SKM-1 treated with dmso at 0.1 percent for 144 hours (cell line): ENCODE results near the gene PLEKHG7.

Source experiments
- DNase-seq: peaks from one replicate; lab custom pipeline; 2025; ENCODE audit not compliant: unreplicated experiment; lab: John Stamatoyannopoulos, UW

PLEKHG7 gene

DNA sequence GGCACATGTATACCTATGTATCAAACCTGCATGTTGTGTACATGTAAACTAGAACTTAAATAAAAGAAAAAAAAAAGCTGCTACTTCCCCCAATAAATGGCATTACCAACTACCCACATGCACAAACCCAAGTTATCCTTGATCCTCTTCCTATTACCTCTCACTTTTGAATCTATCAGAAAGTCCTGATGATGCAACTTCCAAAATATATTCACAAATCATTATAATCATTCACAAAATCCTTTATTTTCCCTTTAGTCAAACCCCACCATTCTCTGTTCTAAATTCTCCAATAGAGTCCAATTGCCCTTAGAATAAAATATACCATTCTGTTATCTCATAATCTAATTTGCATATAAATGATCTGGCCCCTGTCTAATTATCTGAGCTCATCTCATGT is 92.0 kb downstream of the PLEKHG7 start:
- DNase-seq = no peak

DNA sequence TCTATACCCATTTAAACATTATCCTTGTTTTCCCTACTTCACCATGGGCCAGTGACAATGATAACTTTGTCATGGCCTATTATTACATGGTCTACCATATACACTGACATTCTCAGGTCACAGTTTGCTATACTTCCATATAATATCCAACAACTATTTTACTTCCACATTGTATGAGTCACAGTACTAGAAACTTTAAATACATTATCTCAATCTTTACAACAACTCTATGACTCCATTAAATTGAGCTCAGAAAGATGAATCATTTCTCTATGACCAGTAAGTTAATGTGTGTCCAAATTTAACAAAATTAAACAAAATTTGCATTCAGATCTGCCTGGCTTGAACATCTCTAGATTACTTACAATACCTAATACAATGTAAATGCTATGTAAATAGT is 93.9 kb downstream of the PLEKHG7 start:
- DNase-seq = no peak

DNA sequence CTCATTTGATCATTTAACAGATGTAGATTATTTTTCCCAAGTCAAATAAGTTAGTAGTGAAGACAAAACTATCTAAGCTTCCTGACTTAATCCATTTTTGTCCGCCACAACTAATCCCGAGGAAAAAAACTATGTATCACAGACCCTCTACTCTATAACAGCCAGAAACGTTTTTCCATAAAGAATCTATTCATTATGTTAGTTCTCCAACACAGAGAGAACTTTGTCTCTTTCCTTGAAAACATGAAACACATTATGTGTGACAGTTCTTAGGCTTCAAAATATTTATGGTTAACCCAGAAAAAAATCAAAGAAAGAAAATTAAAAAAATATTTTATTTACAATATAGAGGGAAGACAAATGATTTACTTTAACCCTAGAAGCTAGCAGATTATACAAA is 100.1 kb downstream of the PLEKHG7 start:
- no peak for DNase-seq

DNA sequence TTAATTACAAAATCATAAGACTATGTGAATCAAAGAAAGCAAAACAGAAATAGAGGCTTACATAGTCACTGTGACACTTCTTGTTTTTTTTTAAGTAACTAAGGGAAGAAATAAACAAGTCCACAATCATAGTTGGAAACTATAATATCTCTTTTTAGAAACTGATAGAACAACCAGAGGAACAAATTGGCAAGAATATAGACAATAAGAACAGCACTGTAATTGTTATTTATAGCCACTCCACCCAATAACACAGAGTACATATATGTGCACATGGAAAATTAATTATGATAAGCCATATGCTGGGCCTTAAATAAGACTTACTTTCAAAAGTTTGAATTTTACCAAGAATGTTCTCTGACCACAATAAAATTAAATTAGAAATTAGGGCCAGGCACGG is 101.1 kb downstream of the PLEKHG7 start:
- DNase-seq = no peak

DNA sequence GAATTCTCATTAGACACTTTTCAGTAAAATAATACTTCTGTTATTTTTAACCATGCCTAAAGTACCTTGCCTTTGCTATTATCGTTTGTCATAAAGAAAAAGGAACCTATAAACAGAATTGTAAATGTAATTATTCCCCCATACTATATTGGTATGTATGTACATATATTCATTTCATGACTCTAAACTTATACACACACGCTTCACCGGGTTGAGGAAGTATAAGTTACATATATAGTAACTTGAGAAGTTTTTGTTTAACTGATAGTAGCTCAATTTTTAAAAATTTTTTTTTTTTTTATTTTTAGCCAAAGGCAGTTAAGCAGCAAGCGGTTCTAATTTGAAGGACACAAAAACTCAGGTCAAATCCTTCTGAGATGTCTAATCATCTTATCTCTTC is 107.6 kb downstream of the PLEKHG7 start:
- DNase-seq = no peak

DNA sequence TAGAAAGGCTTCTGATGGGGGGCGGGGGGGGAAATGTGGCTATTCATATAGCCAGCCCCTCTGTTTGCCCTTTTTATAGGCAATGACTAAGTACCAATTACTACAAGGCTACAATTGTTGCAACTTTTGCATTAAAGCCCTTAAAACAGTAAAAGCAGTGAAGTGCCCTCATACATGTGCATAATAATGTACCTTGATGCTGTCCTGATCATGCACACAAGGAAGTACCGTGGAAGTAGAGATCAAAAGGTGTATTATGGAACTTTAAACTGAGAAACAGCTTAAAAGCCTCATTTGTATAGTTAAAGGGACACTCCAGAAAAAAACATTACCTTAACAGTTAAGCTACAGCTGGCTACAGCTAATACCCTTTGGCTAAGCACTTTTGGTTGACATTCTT is 111.8 kb downstream of the PLEKHG7 start:
- DNase-seq = no peak

DNA sequence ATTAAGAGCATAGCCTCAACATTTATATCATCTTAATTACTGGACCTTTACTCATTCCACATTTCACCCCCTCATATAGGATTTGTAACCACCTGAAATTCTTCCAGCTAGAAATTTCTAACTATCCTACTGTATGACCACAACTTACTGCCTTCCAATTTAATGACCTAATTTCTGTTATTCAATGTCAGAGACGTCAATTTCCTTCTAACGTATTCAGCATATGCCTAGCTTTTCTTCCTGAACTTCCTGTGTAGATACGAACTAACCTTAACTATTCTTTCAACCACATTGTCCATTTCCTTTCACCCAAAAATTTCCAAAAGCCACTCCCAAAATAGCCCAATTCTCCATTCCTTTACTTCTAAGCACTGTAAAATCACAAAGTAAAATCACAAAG is 118.4 kb downstream of the PLEKHG7 start:
- DNase-seq = no peak
